Iris pigment epithelial cell (primary cell): ENCODE measurements around the gene HOXC11.

Experiments
- DNase-seq: peaks from one replicate; pipeline ENCODE4 v3.0.0-alpha.2; 2011; ENCODE audit warnings: low read depth

Gene HOXC11

DNA sequence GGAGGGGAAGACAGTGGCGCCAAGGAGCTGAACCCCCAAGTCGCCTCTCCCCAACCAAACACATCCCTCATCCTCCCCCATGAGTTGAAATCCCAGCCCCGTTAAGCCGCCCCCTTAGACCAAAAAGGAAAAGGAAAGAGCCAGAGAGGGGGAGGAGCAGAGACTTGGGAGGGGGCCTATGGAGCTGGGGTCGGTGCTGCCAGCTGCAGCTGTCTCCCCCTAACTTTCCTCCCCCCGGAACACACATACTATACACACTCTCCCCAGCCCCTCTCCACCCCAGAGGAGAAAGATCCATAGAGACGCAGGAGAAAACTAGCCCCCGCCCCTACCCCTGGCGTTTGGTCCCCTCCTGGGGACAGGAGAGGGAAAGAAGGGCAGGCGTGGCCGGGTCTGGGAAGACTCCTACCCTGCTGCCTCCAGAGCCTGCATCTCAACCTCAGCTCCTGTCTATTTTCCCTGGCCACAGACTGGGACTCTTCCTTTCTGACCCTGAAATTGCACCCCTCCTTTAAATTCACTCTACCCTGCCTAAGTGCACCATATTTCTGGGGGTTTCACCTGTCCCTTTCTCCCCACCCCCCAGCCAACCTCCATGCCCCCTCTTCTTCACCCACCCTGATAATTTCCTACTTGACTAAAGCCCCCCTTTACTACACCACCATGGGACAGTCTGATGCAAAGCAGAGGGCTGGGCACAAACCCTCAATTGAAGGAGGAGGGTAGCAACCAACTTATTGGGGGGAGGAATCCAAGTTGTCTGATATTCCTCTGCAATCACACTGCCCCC is 25.4 kb downstream of the HOXC11 start:
- no peak for DNase-seq

GRCh38 chr12:53998900-53999236 is 25.9 kb downstream of the HOXC11 start:
- DNase-seq: no peak

DNA sequence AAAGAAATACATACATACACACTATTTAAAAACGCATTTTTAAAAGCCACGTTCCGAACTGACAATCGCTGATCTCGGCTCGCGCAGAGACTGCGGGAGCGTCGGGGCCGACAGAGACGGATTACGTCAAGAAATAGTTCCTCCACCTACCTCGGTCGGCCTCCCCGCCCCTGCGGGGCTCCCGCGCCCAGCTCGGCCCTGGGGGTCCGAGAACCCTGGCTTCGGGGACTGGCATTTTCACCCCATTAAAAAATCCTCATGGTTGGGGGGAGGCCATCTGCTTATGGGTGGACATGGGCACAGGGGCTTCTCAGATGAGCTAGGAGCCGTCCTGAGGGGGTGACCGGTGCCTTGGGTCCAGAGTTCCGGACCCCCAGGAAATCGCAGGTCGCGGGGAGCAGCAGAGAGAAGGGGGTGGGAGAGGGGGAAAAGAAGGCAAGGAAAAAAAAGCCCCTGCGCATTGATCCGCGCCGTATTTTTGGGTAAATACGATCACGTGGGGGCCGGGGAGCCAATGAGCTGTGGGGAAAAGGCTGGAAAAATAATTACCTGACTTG is 26.7 kb downstream of the HOXC11 start:
- peak; percentile 59 for DNase-seq

DNA sequence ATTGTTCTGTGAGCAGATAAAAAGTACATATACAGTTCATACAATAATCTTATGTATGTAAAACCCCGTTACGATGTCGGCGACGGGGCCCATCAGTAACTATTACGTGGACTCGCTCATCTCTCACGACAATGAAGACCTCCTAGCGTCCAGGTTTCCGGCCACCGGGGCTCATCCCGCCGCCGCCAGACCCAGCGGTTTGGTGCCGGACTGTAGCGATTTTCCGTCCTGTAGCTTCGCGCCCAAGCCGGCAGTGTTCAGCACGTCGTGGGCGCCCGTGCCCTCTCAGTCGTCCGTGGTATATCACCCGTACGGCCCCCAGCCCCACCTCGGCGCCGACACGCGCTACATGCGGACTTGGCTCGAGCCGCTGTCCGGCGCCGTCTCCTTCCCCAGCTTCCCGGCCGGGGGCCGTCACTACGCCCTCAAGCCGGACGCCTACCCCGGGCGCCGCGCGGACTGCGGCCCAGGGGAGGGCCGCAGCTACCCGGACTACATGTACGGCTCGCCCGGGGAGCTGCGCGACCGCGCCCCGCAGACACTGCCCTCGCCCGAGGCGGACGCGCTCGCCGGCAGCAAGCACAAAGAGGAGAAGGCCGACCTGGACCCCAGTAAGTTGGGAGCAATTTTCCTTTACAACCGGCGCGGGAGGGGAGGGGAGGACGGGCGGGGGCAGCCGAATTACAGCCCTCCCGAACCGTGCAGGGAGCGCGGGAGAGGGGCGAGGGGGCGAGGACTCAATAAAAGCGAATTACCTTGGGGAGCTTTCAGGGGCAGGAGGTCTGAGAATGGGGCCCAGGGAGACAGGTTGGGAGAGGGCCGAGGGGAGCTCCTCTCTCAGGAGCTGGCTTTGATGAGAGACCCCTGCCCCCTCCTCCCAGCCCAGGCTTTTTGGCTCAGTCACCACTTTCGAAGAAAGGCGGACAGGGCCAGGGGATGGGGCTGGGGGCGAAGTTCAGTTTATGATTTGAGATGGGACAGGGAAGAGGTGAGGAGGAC is 27.5 kb downstream of the HOXC11 start, which contains the start of gene HOXC9:
HOXC9 (plus strand) TSS at position 46 of the 999 bp plus-strand sequence; CDS start at position 74, 28 bp downstream.
- peak; percentile 16 for DNase-seq

GRCh38 chr12:54001283-54002187 is 28.6 kb downstream of the HOXC11 start:
- DNase-seq: no peak

DNA sequence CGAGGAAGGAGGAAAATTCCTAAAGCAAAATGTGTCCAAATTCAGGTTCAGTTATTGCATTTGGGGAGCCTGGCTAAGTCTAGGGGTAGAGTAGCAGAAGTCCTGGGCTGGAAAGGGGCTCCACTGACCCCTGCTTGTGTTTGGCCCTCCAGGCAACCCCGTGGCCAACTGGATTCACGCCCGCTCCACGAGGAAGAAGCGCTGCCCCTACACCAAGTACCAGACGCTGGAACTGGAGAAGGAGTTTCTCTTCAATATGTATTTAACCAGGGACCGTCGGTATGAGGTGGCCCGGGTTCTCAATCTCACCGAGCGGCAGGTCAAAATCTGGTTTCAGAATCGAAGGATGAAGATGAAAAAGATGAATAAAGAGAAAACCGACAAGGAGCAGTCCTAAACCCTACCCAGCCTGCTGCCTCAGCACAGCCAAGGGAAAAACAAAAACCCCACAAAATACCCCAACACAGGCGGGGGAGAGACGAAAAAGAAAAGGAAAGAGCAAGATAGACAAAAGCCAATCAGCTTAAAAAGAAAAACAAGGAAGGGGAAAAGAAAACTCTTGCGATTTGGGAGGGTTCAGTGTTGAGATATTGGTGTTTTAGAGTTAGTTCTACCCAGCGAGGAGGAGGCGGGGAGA is 29.5 kb downstream of the HOXC11 start:
- DNase-seq: no peak

DNA sequence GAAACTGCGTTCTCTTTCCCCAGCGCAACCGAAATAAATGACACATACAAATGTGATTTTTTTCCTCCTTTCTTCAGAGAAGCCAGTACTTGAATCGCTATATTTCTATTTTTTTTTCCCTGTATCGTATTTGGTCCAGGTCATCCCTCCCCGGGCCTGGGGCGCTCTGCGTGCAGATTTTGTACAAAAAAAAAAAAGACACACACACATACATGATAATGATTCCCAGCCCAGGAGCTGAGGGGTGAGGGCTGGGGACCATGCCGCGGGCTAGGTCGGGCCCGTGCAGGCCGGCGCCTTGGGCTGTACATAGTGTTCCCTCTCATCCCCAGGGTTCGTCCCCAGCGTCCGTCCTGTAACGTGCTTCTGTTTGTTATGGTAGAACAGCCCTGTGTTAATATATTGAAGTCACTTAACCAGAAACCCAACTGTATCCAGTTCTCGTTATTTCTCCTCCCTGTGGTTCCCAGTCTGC is 30.0 kb downstream of the HOXC11 start:
- no peak for DNase-seq

GRCh38 chr12:54003625-54004024 is 30.7 kb downstream of the HOXC11 start:
- DNase-seq: no peak

DNA sequence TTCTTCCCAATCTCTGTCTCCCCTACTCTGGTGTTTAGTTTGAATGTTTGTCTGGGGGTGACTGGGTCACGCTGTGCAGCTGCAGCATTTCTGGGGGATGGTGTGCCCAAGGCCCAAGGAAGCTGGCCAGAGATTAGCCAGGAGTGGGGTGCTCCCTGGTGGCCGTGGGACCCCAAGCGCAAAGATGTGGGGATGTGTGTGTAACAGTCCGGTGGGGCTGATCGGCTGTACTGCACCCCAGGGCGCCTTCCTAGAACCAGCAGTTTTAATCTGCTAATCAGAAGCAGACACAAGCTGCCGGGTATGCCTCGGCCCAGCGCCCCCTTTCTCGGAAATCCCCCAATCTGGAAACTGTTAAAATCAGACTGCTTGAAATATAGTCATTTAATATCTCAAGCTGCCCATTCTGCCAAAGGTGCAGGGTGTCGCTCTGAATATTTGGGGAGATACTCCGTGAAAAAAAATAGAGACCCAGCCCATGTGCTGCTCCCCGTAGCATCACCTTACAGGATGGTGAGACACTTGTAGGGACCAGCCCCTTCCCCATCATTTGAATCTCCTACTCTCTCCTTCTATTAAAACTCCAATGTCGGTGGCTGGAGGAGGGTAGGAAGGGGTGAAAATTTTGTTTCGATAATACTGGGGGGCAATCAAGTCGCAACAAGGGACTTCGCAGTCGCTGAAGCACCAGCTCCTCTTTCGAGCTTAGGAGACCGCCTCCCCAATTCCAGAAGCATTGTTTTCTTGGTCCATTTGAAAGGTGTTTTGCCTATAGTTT is 31.3 kb downstream of the HOXC11 start:
- DNase-seq: no peak

DNA sequence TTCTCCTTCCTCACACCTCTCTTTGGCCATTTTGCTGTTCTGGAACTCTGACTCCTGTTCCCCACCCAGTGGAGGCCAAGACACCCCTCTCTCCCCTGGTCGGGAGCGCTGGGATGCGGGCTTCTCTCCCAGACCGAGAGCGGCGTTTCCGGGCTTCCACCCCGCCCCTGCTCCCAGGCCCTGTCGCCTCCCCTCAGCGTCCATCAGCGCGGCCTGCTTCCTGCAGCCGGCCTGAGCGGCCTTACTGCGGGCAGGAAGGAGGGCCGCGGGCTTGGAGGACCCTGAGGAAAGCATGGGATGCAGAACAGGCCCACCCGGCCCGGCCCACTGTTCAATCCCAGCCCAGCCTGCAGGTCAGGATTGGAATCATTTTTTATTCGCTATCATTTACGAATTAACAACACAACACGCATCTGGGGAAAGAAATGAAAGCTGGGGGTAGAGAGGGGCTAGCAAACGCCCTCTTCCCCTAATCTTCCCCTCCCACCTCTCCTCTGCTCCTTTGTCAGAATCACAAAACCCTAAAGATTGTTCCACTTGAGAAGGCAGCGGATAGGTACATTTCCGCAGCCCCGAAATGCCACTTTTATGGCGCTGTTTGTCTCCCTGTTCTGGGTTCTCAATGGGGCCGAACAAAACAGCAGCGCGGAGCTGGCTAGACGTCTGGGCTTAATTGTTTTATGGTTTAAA is 32.1 kb downstream of the HOXC11 start:
- no peak for DNase-seq

- DNase-seq: no peak
Observed at GRCh38 chr12:54005531-54005852, 32.6 kb downstream of the HOXC11 start.

GRCh38 chr12:54005853-54006558 is 33.1 kb downstream of the HOXC11 start:
- DNase-seq: peak; percentile 61

DNA sequence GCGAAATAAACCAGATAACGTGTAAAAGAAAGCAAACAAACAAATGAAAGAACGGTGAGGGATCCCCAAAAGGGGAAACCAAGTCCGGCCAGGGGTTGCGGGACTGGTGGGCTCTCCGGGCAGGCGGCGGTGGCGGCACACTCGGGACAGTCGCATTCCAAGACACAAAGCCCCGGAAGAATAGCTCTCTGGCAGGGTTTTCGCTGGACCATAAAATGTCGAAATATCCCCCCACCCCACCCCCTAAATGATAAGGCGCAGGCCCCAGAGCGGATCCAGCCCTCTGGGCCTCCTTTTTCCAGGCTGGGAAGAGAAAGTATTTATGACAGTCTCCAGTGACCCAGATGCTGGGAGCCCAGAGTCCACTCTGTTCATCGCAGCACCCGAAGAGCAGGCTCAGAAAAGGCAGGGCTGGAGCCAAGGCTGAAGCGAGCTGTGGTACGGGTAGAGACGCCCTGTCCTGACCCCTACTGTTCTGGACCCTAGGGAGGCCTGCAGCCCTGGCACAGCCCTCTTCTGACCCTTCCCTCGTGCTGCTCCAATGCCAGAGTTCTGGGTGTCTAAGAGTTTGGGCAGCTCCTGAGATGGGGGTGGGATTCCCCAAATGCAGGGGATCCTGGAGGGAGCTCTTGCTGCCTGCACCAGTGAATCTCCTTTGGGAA is 33.8 kb downstream of the HOXC11 start:
- DNase-seq: no peak

- DNase-seq: no peak
Observed at GRCh38 chr12:54007538-54008259, 34.8 kb downstream of the HOXC11 start.

DNA sequence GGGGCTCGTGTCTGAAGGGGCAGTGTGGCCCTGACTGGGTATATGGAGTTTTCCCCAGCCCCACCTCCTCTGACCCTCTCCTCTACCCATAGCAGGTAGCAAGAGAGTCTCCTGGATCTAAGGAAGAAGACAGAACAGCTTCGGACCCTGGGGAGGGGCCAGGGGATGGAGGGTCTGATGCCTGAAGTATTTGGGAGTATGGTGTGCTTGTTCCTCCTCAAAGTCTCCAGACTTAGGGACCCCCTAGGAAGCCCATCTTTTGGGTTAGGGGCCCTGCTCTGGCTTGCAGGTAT is 35.3 kb downstream of the HOXC11 start:
- DNase-seq: no peak

- DNase-seq: peak; percentile 17
Observed at GRCh38 chr12:54009171-54010052, 36.5 kb downstream of the HOXC11 start.
